GM18526 (cell line): ENCODE results near the gene KDM2A.

ENCODE experiments used
- POLR2A ChIP-seq: IDR thresholded peaks from 3 replicates; pipeline ENCODE4 v1.6.1; 2011; ENCODE audit not compliant: insufficient read length; ENCODE audit errors: extremely low read depth

Gene KDM2A

GRCh38 chr11:67118801-67119584, at the start of gene KDM2A:
TSS of gene KDM2A (plus strand) at chr11:67119263. CDS start at chr11:67121317, 2,054 bp downstream.
- peak; percentile 60 for TF ChIP-seq POLR2A

- TF ChIP-seq POLR2A = no peak
Measured at GRCh38 chr11:67071420-67072284, 47.4 kb upstream of the KDM2A start.

- TF ChIP-seq POLR2A = no peak
Measured at GRCh38 chr11:67072295-67072694, 46.8 kb upstream of the KDM2A start.

- no peak for TF ChIP-seq POLR2A
Measured at GRCh38 chr11:67073908-67074307, 45.2 kb upstream of the KDM2A start.

GRCh38 chr11:67076202-67076601, 42.9 kb upstream of the KDM2A start:
- no peak for TF ChIP-seq POLR2A

- TF ChIP-seq POLR2A = no peak
Measured at GRCh38 chr11:67079065-67079705, 39.9 kb upstream of the KDM2A start.

GRCh38 chr11:67082071-67082791, 36.8 kb upstream of the KDM2A start:
- TF ChIP-seq POLR2A = no peak

GRCh38 chr11:67083786-67084366, 35.2 kb upstream of the KDM2A start:
- no peak for TF ChIP-seq POLR2A

- TF ChIP-seq POLR2A = no peak
Measured at GRCh38 chr11:67085617-67086016, 33.4 kb upstream of the KDM2A start.

- no peak for TF ChIP-seq POLR2A
Measured at GRCh38 chr11:67090717-67091116, 28.3 kb upstream of the KDM2A start.

- TF ChIP-seq POLR2A = no peak
Measured at GRCh38 chr11:67095214-67095507, 23.9 kb upstream of the KDM2A start.

GRCh38 chr11:67098799-67099429, 20.1 kb upstream of the KDM2A start:
- TF ChIP-seq POLR2A = no peak

- TF ChIP-seq POLR2A = no peak
Measured at GRCh38 chr11:67099831-67100324, 19.2 kb upstream of the KDM2A start.

- no peak for TF ChIP-seq POLR2A
Measured at GRCh38 chr11:67102664-67103063, 16.4 kb upstream of the KDM2A start.
